ENCODE measurements around the gene GTF2F1. TPM values are rescaled to one million over a fixed set of nuclear protein-coding genes. Genes with fewer than 3 reads are reported as not detected.

The GTF2F1 gene
- total and polyA plus RNA-seq, 9 of the 15 experiments (the other 6 are each of a cell fraction or from before 2014, with no cell fraction given) = 4.7 to 75.4 (median 68.4) TPM

DNA sequence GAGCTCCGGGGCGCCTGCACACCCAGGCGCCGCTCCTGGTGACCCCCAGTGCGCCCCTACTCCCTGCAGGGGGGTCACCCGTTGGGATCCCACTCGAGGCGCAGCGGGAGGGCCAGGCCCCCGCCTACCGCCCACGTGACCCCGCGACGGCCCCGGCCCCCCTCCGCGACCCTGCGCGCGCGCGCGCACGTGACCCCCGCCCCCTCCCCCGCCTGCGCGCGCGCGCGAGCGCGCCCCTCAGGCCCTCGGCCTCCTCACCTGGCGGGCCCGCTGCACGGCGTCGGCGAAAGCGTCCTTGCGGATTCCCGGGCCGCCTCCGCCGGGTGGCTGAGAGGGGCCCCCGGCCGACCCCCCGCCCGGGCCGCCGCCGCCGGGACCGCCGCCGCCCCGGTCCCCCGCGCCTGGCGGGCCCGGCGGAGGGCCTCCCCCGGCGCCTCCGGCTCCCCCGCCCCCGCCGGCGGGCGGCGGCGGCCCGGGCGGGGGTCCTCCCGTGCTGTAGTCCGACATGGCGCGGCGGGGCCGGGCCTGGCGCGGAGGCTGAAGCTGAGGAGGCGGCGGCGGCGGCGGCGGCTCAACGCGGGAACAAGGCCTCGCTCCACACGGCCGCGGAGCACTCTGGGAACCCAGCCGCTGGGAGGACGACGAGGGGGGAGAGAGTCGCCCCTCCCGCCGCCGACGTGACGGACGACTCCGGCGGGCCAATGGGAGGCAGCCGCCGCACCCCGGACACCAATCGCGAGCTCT is 31.4 kb upstream of the GTF2F1 start, which contains the start of gene KHSRP (continued):
- TF ChIP-seq, protein P1, sequence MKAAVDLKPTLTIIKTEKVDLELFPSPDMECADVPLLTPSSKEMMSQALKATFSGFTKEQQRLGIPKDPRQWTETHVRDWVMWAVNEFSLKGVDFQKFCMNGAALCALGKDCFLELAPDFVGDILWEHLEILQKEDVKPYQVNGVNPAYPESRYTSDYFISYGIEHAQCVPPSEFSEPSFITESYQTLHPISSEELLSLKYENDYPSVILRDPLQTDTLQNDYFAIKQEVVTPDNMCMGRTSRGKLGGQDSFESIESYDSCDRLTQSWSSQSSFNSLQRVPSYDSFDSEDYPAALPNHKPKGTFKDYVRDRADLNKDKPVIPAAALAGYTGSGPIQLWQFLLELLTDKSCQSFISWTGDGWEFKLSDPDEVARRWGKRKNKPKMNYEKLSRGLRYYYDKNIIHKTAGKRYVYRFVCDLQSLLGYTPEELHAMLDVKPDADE (conservative IDR thresholded peaks at IDR 0.05; ENCODE audit: control insufficient read depth, low read depth, low read length) = 0 out of 2 replicates have a peak, but pooled peaks have one; percentile 29
- TF ChIP-seq NONO (IDR thresholded peaks at IDR 0.05; ENCODE audit: low read depth in 2 of 2, low read length in 1 of 2) (0 out of 4 replicates have a peak, but pooled peaks of 1 of the 2 experiments have one; percentile 49), VEZF1 (CRISPR knock-in tag; IDR thresholded peaks at IDR 0.05) (peak; percentile 98), ATF1 (CRISPR knock-in tag; IDR thresholded peaks at IDR 0.05) (peak; percentile 61), ATF1 (tag; IDR thresholded peaks at IDR 0.05) (no peak), HMGN3 (IDR thresholded peaks at IDR 0.05; ENCODE audit: borderline replicate concordance, extremely low read depth, insufficient read length, low read depth, low read length) (peak; percentile 60), CREM (IDR thresholded peaks at IDR 0.05; ENCODE audit: low read depth) (peak; percentile 88), ZNF507 (tag; conservative IDR thresholded peaks at IDR 0.05) (no peak), SMAD4 (CRISPR knock-in tag; conservative IDR thresholded peaks at IDR 0.05) (0 out of 2 replicates have a peak, but pooled peaks have one; percentile 25), ZBTB7A (IDR thresholded peaks at IDR 0.05; ENCODE audit: borderline replicate concordance, control insufficient read depth, low read depth, low read length) (peak; percentile 78), ZNF277 (CRISPR knock-in tag; IDR thresholded peaks at IDR 0.05; ENCODE audit: borderline replicate concordance) (no peak), MTA3 (IDR thresholded peaks at IDR 0.05; ENCODE audit: borderline replicate concordance) (no peak), ZNF263 (CRISPR knock-in tag; IDR thresholded peaks at IDR 0.05; ENCODE audit: borderline replicate concordance) (peak; percentile 94), MXI1 (IDR thresholded peaks at IDR 0.05; ENCODE audit: low read depth, low read length) (0 out of 2 replicates have a peak, but pooled peaks have one; percentile 31), MNT (conservative IDR thresholded peaks at IDR 0.05) (no peak), NR1H2 (CRISPR knock-in tag; IDR thresholded peaks at IDR 0.05) (no peak), KDM5B (IDR thresholded peaks at IDR 0.05; ENCODE audit: insufficient replicate concordance, low read depth, low read length) (peak; percentile 8), POLR2H (tag; IDR thresholded peaks at IDR 0.05; ENCODE audit: low read depth) (0 out of 2 replicates have a peak, but pooled peaks have one; percentile 24)
- TF ChIP-seq, protein P2, sequence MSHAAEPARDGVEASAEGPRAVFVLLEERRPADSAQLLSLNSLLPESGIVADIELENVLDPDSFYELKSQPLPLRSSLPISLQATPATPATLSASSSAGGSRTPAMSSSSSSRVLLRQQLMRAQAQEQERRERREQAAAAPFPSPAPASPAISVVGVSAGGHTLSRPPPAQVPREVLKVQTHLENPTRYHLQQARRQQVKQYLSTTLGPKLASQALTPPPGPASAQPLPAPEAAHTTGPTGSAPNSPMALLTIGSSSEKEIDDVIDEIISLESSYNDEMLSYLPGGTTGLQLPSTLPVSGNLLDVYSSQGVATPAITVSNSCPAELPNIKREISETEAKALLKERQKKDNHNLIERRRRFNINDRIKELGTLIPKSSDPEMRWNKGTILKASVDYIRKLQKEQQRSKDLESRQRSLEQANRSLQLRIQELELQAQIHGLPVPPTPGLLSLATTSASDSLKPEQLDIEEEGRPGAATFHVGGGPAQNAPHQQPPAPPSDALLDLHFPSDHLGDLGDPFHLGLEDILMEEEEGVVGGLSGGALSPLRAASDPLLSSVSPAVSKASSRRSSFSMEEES (CRISPR knock-in tag; IDR thresholded peaks at IDR 0.05) = peak; percentile 24; the same call in 1 of the 2 replicates

Data from K562 (cell line).